GM19324 (cell line): Measurements from ENCODE around the gene JPT1.
A peak's percentile ranks its signal among the peaks of the same experiment; 100 is the strongest.
"Not testable (repeated sequence)": the region's sequence is repeated elsewhere in the genome, so short reads cannot be mapped to it uniquely, and the experiment has no call there.

Experiments
- ATAC-seq: cut with Tn5 transposase; IDR thresholded peaks from one replicate; pipeline ENCODE4 v1.9.1; 2021; ENCODE audit warnings: mild to moderate bottlenecking, moderate library complexity; ENCODE audit not compliant: unreplicated experiment, low FRiP score

Gene JPT1

GRCh38 chr17:75131278-75132017 lies 22.9 kb downstream of the JPT1 start, which contains the start of gene NT5C:
TSS of gene NT5C (minus strand) at chr17:75131742. CDS start at chr17:75131707, 35 bp downstream.
- ATAC-seq, result peak; percentile 87

GRCh38 chr17:75130632-75131277 lies 23.6 kb downstream of the JPT1 start:
- ATAC-seq, result peak; percentile 17

- no peak for ATAC-seq
These were observed 24.2 kb downstream of the JPT1 start for GRCh38 chr17:75130059-75130631.

DNA sequence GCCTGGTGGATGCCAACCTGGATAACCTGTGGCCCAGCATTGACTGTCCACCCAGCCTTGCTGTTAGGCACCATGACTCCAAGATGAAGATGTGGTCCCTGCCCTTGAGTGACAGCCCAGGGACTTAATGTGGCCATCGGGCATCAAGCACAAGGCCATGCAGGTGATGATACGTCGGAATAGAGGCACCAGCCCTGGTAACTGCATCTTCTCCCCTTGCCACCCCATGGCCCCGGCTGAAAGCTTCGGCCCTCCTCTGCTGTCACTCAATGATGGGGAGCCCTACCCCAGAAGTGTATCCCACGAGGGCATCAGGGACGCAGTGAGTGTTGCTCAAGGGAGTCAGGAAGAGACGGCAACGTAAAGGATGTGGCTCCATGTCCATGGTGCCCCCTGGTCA lies 24.7 kb downstream of the JPT1 start:
- no peak for ATAC-seq

DNA sequence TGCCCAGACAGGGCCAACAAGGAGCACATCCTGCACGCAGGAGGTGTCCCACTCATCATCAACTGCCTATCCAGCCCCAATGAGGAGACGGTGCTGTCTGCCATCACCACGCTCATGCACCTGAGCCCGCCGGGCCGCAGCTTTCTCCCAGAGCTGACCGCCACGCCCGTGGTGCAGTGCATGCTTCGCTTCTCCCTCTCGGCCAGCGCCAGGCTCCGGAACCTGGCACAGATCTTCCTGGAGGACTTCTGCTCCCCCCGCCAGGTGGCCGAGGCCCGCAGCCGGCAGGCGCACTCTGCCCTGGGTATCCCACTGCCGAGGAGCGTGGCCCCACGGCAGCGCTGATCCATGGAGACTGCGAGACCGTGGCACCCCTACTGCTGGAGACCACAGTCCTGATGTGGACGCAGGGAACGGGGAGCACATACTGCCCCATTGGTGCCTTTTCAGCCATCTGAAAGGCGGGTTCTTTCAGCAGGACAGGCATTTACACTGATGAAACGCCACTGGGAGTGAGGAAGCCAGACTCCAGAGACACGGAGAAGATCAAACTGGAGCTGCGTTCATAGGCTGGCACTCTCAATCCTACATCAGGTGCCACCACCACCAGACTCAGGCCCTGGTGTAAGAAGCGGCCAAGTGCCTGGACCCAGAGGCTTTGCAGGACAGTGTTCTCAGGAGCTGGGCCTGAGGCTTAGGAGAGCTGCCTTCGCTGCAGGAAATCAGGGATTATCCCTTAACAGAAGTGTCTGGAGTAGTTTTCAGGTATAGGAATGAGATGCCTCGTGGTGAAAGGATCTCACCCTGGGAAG lies 25.4 kb downstream of the JPT1 start:
- ATAC-seq, result no peak

DNA sequence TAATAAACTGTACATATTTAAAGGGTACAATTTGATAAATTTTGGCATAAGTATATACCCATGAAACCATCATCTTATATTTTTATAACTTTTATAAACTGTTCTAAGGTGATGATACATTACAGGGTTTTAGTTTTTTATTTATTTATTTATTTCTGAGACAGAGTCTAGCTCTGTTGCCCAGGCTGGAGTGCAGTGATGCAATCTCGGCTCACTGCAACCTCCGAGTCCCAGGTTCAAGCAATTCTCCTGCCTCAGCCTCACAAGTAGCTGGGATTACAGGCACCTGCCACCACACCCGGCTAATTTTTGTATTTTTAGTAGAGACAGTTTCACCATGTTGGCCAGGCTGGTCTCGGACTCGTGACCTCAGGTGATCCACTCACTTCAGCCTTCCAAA lies 26.4 kb downstream of the JPT1 start:
- not testable (repeated sequence) for ATAC-seq

DNA sequence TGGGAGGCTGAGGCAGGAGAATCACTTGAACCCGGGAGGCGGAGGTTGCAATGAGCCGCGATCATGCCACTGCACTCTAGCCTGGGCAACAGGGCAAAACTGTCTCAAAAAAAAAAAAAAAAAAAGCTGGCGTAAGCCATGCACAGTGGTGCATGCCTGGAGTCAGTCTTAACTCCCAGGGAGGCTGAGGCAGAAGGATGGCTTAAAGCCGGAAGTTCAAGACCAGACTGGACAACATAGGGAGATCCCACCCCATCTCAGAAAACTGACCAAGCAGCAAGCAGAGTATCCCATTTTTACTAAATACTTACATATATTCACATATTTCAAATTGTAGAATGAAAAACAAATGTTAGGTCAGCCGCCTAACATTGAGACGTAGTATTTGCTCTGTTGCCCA lies 27.4 kb downstream of the JPT1 start:
- no peak for ATAC-seq

DNA sequence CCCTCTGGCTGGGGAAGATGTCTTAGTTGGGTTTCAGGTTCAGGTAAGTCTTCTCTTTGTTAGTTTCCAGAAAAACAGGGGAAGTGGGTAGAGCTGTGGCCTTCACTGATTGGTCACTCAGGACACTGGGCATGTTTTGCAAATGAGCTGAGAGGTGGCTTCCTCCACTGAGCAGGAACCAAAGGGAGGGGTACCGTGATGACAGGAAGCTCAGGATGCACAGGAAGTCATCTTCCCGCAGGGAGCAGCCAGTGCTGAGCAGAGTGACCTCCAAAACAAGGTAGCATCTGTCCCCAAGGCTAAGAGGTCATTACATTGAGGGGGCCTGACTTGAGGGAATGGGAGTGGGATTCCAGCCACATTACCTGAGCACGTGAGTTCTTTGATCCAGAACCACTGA lies 28.3 kb downstream of the JPT1 start:
- no peak for ATAC-seq

- ATAC-seq, result no peak
These were observed 29.5 kb downstream of the JPT1 start for GRCh38 chr17:75124819-75125162.

- ATAC-seq, result no peak
These were observed 30.1 kb downstream of the JPT1 start for GRCh38 chr17:75124041-75124818.

DNA sequence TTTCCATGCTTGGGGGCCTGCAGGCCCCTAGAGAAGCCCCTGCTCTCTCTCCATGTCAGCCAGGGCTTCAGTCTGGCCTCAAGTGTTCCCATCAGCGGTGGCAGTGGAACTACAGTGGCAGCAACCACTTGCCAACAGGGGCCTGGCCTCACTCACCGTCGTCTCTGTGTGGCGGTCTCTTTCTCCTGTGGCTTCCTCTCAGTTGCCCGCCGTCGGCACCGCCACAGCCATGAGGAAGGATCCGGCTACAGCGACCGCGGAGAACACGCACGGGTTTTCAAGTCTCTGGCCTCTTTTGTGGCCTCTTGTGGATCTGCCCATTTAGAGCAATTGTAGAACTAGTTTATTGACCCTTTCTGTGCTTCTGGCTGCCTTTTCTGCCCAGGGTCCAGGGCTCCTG lies 36.0 kb downstream of the JPT1 start:
- ATAC-seq, result no peak

DNA sequence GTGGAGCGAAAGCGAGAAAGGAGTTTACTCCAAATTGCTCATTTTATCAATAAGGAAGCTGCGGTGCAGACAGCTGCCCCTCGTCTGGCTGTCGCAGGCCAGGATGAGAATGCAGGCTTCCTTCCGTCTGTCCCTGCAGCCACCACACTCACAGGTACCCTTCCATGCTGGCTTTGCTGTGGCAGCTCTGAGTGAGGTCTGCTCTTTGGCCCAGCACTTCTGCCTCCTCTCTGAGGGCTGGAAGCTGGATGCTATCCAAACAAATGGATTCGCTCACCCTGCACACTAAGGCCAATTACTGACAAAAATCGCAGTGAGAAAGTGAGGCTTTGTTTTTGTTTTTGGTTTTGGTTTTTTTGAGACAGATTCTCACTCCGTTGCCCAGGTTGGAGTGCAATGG lies 37.6 kb downstream of the JPT1 start:
- no peak for ATAC-seq

- no peak for ATAC-seq
These were observed 38.8 kb downstream of the JPT1 start for GRCh38 chr17:75115555-75115954.

- ATAC-seq, result no peak
These were observed 39.6 kb downstream of the JPT1 start for GRCh38 chr17:75114552-75115314.

- ATAC-seq, result no peak
These were observed 40.3 kb downstream of the JPT1 start for GRCh38 chr17:75113798-75114551.

DNA sequence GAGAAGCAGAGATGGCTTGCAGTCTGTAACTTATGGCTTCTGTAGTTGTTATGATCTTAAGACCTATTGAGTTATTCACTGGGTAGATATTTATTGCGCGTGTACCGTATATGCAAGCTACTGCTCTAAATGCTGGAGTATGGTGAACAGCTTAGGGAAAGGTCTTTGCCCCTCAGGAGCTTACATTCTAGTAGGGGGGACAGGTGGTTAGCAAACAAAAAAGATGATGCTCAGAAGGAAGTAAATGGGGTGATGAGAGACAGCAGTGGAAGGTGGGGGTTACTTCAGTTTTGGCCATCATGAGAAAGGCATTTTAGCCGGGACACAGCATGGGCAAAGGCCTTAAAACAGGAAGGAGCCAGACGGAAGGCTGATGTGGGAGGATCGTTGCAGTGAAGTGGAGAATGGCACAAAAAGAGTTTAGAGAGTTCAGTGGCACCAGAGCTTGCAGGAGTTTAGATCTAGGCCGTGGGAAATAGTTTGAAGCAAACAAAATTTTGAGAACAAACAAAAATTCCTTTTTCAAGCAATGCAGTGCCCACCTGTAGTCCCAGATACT lies 42.5 kb downstream of the JPT1 start:
- no peak for ATAC-seq

- ATAC-seq, result no peak
These were observed 43.9 kb downstream of the JPT1 start for GRCh38 chr17:75110234-75110937.
